ENCODE measurements around the gene KIRREL1.

Gene KIRREL1

DNA sequence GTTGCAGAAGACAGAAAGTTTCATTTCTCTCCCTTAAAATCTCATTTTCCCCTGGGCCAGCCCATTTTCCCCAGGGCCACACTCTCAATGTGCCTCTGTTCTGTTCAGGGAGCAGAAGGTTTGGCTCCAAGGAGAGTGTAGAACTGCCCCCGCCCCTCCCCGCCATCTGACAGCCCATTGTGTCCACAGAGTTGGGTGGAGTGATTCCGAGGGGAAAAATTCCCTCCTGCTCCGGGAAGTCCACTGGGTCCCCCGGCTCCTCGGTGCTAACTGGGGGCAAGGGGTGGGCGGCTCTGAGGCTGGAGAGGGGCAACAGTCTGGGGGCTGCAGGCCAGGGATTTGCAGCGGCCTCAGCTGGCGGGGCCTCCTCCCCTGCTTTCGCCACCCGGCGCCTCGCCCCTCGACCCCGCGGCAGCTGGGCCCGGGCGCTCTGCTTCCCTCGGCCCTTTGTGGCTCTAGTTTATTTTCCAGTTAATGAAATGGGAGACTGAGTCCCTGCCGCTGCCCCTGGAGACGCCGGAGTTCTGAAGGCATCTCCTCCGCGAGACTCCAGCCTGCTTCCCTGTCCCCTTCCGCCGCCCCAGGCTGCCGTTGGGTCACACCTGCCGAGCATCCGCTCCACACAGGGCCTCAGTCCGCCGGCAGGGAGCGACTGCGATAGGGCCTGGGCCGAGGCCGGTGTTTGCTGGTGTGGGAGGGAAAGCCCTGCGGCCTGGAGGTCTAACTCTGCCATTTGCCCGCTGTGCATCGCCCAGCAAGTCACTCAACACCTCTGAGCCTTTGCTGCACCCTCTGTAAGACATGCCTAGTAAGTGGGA, 14.7 kb upstream of the KIRREL1 start:
- Histone ChIP-seq H3K27ac (ENCODE audit: low read length) (no peak overlapping the region), H2AFZ (ENCODE audit: low read depth, low read length) (no peak overlapping the region), H3K4me1 (ENCODE audit: insufficient read depth, low read length) (no peaks in the 10 kb centered on the region), H3K4me3 (ENCODE audit: low read depth in 1 of 2, low read length in 2 of 2) (no peak overlapping the region), H4K20me1 (ENCODE audit: insufficient read depth, low read length) (no peaks in the 10 kb centered on the region), H3K9me3 (ENCODE audit: insufficient read depth, low read length, severe bottlenecking) (no peaks in the 10 kb centered on the region), H3K36me3 (ENCODE audit: insufficient read depth, low read length) (no peaks in the 10 kb centered on the region), H3K79me2 (ENCODE audit: insufficient read depth, low read length) (no peaks in the 10 kb centered on the region), H3K9ac (ENCODE audit: low read depth, low read length) (no peak overlapping the region), H3K4me2 (ENCODE audit: insufficient read depth, low read length) (no peak overlapping the region), H3K27me3 (ENCODE audit: insufficient read depth, low read length, poor library complexity) (peaks cover 14% of the 10 kb centered on the region)
- no peak for TF ChIP-seq EZH2 (IDR thresholded peaks at IDR 0.05; ENCODE audit: borderline replicate concordance, low read depth, low read length, severe bottlenecking)
- TF ChIP-seq, protein P1, sequence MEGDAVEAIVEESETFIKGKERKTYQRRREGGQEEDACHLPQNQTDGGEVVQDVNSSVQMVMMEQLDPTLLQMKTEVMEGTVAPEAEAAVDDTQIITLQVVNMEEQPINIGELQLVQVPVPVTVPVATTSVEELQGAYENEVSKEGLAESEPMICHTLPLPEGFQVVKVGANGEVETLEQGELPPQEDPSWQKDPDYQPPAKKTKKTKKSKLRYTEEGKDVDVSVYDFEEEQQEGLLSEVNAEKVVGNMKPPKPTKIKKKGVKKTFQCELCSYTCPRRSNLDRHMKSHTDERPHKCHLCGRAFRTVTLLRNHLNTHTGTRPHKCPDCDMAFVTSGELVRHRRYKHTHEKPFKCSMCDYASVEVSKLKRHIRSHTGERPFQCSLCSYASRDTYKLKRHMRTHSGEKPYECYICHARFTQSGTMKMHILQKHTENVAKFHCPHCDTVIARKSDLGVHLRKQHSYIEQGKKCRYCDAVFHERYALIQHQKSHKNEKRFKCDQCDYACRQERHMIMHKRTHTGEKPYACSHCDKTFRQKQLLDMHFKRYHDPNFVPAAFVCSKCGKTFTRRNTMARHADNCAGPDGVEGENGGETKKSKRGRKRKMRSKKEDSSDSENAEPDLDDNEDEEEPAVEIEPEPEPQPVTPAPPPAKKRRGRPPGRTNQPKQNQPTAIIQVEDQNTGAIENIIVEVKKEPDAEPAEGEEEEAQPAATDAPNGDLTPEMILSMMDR (IDR thresholded peaks at IDR 0.05; ENCODE audit: borderline replicate concordance, extremely low read depth, low read length, poor library complexity, severe bottlenecking) = no peak
- DNase-seq (no peak), ATAC-seq (ENCODE audit: insufficient read depth, low read depth) (no peak)

DNA sequence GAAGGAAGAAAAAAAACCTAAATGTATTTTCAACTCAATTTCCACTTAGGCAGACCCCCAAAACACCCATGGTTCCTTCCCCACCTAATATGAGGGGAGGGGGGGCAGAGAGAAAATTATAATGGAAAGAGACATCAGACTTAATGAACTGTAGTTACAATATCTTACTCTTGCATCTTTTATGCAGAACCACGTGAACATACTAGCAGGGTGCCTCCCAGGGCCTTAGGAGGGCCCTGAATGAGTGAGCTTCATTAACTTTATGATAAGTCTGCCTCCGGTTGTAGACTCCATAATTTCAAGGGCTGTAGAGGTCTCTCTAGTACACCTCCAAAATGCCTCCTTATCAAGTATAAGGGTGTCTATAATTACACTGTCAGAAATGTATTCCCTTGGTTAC, 11.3 kb upstream of the KIRREL1 start:
- TF ChIP-seq, protein P1 (IDR thresholded peaks at IDR 0.05; ENCODE audit: borderline replicate concordance, extremely low read depth, low read length, poor library complexity, severe bottlenecking) = no peak
- TF ChIP-seq EZH2 (IDR thresholded peaks at IDR 0.05; ENCODE audit: borderline replicate concordance, low read depth, low read length, severe bottlenecking) = no peak
- H3K9ac ChIP-seq (ENCODE audit: low read depth, low read length) = no peak overlapping the region
- H3K27ac ChIP-seq (ENCODE audit: low read length) = no peak overlapping the region
- no peaks in the 10 kb centered on the region for H3K36me3 ChIP-seq (ENCODE audit: insufficient read depth, low read length)
- H3K4me3 ChIP-seq (ENCODE audit: low read depth in 1 of 2, low read length in 2 of 2) = no peak overlapping the region
- DNase-seq (no peak), ATAC-seq (ENCODE audit: insufficient read depth, low read depth) (no peak)
- H3K9me3 ChIP-seq (ENCODE audit: insufficient read depth, low read length, severe bottlenecking) = no peaks in the 10 kb centered on the region
- no peak overlapping the region for H2AFZ ChIP-seq (ENCODE audit: low read depth, low read length)
- no peaks in the 10 kb centered on the region for H4K20me1 ChIP-seq (ENCODE audit: insufficient read depth, low read length)
- H3K4me1 ChIP-seq (ENCODE audit: insufficient read depth, low read length) = no peaks in the 10 kb centered on the region
- peaks cover 12% of the 10 kb centered on the region for H3K27me3 ChIP-seq (ENCODE audit: insufficient read depth, low read length, poor library complexity)
- no peak overlapping the region for H3K4me2 ChIP-seq (ENCODE audit: insufficient read depth, low read length)
- no peaks in the 10 kb centered on the region for H3K79me2 ChIP-seq (ENCODE audit: insufficient read depth, low read length)

DNA sequence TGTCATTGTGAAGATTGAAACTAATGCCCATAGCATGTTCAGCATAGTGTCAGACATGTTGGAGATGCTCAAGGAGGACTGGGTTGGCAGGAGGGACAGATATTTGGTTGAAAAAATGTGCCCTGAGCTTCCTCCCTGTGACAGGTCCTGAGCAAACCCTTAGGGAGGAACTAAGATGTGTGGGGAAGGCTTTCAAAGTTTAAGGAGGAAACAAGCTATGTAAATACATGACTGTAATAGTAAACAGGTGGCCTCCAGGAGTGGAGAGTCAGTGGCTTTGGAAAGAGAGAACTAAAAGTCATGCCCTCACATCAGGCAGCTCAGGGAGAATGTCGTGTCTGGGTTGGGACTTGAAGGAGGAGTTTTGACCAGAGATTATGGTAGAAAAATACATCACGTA, 9.7 kb upstream of the KIRREL1 start:
- no peaks in the 10 kb centered on the region for H3K79me2 ChIP-seq (ENCODE audit: insufficient read depth, low read length)
- H3K4me3 ChIP-seq (ENCODE audit: low read depth in 1 of 2, low read length in 2 of 2) = no peak overlapping the region
- no peaks in the 10 kb centered on the region for H4K20me1 ChIP-seq (ENCODE audit: insufficient read depth, low read length)
- TF ChIP-seq, protein P1 (IDR thresholded peaks at IDR 0.05; ENCODE audit: borderline replicate concordance, extremely low read depth, low read length, poor library complexity, severe bottlenecking) = no peak
- TF ChIP-seq EZH2 (IDR thresholded peaks at IDR 0.05; ENCODE audit: borderline replicate concordance, low read depth, low read length, severe bottlenecking) = no peak
- H3K27ac ChIP-seq (ENCODE audit: low read length) = no peak overlapping the region
- no peaks in the 10 kb centered on the region for H3K4me1 ChIP-seq (ENCODE audit: insufficient read depth, low read length)
- no peaks in the 10 kb centered on the region for H3K36me3 ChIP-seq (ENCODE audit: insufficient read depth, low read length)
- H2AFZ ChIP-seq (ENCODE audit: low read depth, low read length) = no peak overlapping the region
- no peak for DNase-seq
- no peak for ATAC-seq (ENCODE audit: insufficient read depth, low read depth)
- H3K4me2 ChIP-seq (ENCODE audit: insufficient read depth, low read length) = no peak overlapping the region
- no peaks in the 10 kb centered on the region for H3K9me3 ChIP-seq (ENCODE audit: insufficient read depth, low read length, severe bottlenecking)
- H3K9ac ChIP-seq (ENCODE audit: low read depth, low read length) = no peak overlapping the region
- peaks cover 18% of the 10 kb centered on the region for H3K27me3 ChIP-seq (ENCODE audit: insufficient read depth, low read length, poor library complexity)
